NCI-H2081 treated with DMSO at 0.1 percent for 48 hours (cell line): ENCODE measurements around the gene KIF26A.

Source experiments
- DNase-seq: peaks from one replicate; lab custom pipeline; 2025; lab: John Stamatoyannopoulos, UW

KIF26A gene

GRCh38 chr14:104138098-104138717, at the start of gene KIF26A:
TSS of gene KIF26A (plus strand) at chr14:104138587. CDS start at chr14:104138723, 136 bp downstream.
- DNase-seq = no peak

DNA sequence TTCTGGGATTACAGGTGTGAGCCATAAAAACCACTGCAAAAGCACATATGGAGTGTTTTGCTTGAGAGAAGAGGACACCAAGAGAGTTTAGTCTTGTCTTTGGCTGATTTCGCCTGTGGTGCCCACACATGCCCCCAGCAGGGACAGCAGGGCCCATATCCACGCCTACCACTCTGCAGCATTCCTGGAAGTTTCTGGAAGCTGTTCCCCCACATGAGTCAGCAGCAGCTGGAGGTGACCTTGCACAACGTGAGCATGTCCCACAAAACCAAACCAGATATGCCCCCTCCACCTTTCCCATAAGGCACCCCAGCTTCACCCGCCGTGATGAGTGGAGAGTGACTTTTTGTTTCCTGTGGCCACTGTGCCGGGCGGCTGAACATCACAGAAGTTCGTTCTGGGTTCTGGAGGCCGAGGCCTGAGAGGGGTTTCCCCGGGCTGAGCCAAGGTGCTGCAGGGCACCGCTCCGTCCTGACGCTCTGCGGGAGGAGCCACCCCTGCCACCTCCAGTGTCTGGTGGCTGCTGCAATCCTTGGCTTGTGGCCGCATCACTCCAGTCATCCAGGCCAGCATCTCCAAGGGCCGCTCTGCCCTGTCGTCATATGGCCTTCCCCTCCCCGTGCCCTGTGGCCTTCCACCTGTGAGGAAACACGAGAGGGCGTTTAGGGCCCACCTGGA, 48.2 kb upstream of the KIF26A start:
- DNase-seq = no peak

DNA sequence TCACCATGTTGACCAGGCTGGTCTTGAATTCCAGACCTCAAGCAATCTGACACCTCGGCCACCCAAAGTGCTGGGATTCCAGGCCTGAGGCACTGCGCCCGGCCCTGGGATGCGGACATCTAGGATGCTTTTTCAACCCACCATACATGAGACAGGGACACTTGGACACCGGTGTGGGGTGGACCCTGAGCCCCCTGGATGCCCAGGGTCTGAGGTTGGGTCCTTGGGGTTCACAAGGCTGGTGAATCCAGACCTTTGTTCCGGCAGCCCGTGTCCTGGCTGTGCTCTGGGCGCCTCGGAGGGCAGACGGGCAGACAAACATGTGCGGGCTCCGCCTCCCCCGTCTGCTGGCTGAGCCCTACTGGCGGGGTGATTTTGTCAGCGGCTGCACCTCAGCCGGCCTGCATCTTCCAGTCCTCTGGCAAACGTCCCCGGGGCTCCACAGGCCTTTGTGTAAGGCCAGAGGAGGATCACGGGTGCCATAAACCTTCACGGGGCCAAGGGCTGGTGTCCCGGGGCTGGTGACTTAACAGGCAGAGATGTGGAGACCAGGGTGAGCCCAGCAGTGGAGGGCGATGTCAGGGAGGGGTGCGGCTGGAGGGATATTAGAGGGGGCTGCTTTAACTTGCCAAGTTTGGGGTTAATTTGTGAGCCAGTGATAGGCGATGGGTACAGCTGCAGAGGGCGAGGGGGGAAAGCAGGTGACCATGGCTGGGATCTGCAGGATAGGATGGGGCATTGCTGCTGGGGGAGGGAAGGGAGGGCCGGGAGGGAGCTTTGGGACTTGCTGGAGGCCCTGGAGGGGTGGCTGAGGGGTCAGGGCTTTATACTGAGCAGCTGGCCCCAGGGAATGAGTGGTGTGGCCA, 47.1 kb upstream of the KIF26A start:
- DNase-seq = no peak

DNA sequence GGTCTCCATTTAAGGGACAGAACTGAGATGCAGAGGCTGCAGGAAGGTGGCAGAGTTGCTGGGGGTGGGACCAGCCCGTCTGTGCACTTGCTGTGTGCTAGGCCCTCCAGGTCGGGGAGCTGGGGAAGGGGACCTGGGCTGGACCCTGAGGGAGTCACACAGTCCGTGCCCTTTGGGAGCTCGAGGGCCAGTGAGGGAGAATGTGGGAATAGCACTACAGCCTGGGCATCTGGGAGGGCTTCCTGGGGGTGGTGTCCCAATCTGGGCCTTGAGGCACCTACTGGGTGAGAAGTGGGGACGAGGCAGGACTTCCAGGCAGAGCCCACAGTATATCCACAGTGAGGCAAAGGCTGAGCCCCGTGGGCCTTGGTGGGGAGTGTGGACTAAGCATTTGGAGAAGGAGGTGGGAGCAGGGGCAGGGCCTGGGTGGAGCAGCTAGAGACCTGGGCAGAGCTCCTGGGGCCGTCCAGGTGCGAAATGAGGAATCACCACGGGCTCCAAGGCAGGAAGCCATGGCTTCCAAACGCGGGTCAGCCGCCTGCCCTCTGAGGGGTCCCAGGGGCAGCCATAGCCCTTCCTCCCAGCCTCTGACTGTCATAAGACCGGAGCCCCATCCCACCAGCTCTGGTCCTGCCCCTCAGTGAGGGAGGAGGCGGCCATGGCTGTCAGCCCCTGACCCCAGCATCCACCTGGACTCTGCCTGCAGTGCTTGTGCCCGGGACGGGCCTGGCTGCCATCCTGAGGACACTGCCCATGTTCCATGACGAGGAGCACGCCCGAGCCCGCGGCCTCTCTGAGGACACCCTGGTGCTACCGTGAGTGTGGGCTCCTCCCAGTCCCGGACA, 46.2 kb upstream of the KIF26A start:
- no peak for DNase-seq

- DNase-seq = no peak
These were observed 45.4 kb upstream of the KIF26A start for GRCh38 chr14:104092931-104093365.

DNA sequence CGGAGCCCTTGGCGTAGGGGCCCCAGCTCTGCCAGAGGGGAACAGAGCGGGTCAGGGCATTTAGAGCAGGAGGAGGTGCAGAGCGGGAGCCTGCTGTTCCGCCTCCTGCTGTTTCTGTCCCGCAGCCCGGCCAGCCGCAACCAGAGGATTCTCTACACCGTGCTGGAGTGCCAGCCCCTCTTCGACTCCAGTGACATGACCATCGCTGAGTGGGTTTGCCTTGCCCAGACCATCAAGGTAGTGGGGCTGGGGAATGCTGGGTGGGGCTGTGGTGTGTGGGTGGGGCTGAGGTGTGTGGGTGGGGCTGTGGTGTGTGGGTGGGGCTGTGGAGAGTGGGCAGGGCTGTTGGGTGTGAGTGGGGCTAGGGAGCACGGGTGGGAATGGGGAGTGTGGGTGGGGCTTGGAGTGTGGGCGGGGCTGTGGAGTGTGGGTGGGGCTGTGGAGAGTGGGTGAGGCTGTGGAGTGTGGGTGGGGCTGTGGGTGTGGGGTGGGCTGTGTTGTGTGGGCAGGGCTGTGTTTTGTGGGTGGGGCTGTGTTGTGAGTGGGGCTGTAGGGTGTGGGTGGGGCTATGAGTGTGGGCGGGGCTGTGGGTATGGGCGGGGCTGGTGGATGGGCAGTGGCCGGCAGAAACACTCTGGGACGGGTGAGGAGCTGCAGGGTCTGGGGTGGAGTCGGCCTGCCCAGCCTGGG, 44.9 kb upstream of the KIF26A start:
- no peak for DNase-seq

DNA sequence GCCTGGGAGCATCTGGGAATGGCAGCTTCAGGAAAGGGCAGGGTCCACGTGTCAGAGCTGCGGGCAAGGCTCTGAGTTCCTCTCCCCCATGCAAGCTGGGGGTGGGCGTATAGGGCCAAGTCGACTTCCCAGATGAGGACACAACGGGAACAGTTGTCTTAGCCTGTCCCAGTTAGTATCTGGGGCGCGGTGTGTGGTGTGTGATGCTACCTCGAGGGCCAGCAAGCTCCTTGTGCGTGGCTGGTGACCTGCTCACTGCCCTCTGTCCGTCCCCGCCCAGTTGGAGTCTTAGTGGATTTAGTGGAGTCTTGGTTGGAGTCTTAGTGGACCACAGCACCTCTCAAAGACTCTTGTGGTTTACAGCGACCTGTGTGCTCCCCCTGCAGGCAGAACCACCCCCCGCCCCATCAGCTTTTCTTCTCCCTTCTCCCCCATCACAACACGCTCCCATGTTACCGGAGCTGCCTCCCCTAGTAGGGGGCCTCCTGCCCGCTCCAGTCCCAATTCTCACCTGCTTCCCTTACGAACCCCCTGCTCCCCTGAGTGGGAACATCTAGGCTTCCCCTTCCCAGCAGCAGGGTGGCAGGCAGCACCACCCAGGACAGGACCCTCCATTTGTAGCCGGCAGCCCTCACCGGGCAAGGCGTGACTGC, 44.2 kb upstream of the KIF26A start:
- no peak for DNase-seq

DNA sequence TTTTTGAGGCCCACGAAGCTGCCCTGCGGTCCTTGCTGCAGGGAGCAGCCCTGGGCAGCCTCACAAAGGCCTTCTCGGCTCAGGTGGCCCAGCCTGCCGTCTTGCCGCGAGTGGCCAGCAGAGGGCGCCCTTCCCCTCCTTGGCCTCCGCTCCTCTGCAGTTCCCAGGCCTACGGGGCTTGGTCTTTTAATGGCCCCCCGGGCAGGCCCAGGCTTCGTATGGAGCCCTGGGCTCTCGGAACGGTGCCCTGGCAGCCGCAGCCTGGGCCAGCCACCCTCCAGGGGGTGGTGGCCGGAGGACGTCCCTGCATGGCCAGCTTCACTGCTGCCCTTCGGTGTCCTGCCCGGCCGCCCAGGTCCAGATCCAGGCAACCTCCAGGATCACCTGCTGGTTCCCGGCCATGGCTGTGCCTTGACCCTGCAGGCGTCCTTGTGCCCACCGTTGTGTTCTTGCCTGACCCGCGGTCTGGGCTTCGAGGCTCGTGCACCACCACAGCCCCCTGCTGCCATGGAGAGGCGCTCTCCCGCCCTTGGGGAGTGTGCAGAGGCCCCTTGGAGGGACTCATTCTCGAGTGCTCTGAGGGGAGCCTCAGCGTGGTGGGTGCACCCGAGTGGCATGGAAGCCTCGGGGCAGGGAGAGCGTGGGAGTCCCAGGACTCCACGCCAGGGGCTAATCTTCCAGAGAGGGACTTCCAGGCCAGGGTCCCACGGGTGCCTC, 43.5 kb upstream of the KIF26A start:
- no peak for DNase-seq

DNA sequence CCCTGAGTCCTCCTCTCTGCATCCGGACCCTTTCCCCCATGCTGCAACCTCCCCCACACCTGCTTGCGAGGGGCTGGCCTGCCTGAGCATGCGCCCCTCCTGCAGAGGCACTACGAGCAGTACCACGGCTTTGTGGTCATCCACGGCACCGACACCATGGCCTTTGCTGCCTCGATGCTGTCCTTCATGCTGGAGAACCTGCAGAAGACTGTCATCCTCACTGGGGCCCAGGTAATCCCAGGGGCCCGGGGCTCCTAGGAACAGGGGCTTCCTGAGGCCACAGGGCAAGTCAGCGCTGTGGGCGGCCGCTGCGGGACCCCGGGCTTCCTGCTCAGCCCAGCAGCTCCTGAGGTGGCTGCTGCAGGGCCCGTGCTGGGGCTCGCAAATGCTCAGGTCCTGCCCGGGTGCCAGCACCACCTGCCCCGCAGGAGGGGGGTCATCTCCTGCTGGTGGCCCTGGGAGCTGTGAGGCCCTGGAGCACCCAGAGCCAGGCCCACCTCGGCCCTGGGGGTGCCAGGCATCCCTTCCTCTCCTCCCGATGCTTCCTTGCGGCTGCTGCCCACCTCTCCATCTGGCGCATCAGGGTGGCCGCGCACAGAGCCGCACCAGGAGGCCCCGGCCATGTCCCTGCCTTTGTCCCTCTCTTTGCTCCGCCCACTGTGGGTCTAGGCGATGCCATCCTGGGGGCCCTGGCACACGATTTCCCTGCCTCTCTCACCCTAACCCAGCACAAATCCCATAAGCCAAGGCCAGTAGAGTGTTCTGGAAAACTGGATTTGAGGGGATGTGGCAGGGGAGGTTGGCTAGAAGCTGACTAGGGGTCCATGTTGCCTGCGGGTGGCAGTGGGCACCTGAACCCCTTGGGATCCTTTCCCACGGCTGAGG, 42.7 kb upstream of the KIF26A start:
- DNase-seq = no peak

DNA sequence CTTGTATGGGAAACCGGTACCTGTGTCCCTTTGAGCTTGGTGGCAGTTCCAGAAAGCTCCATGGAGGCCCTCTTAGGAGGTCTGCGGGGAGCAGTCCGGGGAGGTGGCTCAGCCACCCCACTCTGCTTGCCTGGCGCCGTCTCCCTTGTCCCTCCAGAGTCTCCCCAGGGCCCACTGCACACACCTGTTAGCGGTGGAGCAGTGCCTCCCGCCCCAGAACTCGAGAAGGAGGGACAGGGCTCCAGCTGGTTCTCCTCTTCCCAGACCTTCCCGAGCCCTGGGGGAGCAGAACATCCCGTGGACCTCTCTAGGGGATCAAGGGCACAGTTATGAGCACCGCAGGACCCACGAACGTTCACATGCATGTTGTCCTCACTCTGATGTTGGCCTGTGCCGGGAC, 42.1 kb upstream of the KIF26A start:
- no peak for DNase-seq

DNA sequence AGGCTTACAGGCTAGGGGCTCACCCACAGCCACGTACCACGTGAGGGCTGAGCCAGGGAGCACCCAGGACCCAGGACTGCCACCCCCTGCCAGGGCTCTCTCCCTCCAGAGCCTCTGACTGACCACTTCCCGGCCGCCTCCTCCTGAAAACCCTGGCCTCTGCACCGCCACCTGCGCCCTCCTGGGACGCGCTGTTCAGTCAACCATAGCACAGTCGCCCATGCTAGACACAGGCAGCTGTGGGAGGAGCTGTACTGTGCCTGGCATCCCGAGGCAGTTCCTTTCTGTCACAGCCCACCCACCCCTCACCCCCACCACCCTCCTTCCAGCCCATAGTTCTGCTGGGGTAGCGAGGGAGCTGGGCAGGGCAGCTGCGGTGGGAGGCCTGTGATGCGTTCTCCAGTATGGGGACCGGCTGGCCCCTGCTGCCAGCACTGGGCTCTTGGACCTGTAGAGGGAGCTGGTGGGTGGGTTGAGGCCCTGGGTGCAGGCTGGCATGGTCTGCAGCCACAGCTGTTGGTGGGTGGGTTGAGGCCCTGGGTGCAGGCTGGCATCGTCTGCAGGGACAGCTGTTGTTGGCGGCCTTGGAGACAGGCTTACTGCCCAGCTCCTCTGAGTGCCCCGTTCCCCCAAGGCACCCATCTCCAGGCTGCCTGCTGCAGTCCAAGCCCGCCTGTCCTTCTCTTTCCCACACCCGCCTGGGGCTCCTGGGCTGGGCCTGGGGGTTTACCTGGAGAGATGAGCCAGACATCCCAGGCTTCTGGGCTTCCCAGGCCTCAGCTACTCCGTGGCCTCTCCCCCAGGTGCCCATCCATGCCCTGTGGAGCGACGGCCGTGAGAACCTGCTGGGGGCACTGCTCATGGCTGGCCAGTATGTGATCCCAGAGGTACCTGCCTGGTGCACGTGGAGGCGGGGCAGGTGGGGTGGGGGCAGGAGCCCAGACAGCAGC, 41.4 kb upstream of the KIF26A start:
- no peak for DNase-seq

GRCh38 chr14:104098272-104099095, 39.9 kb upstream of the KIF26A start:
- no peak for DNase-seq

DNA sequence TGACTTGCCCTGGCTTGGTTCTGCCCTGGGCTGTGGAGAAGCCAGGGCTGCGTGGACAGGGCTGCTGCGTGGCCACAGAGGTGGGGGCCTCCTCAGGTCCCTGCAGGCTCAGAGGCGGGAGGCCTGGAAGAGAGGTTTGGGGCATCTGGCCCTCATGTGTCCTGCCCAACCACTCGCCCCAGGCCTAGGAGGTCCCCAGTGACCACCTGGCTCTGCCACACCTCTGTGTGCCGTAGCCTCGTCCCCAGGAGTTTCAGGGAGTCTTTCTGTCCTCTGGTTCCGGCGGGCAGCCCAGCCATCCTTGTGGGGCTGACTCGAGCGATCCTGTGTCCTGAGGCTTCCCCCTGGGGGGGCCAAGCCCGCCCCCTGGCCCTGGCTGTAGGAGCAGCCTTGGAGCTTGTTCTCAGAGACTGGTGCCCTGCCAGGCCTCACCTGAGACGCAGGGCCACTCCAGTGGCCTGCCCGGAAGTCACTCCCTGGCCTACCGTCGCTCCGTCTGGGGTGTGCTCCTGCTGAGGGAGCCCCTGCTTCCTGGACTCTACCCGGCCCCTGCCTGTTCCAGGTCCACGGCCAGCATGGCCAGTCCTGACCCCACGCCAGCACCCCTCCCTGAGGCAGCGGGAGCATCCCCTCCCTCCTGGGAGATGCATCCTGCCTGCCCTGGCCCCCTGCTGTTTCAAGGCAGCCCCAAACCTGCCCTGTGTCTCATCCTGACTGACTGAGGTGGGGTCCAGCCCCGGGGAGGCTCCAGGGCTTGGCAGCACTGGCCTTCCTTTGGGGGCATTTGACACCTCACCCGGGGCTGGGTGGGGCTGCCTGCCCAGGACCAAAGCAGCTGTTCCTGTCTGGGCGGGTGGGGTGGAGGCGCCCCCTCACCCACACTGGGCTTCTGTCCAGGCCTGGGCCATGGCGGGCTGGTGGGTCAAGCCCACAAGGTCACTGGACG, 39.0 kb upstream of the KIF26A start:
- DNase-seq = no peak

DNA sequence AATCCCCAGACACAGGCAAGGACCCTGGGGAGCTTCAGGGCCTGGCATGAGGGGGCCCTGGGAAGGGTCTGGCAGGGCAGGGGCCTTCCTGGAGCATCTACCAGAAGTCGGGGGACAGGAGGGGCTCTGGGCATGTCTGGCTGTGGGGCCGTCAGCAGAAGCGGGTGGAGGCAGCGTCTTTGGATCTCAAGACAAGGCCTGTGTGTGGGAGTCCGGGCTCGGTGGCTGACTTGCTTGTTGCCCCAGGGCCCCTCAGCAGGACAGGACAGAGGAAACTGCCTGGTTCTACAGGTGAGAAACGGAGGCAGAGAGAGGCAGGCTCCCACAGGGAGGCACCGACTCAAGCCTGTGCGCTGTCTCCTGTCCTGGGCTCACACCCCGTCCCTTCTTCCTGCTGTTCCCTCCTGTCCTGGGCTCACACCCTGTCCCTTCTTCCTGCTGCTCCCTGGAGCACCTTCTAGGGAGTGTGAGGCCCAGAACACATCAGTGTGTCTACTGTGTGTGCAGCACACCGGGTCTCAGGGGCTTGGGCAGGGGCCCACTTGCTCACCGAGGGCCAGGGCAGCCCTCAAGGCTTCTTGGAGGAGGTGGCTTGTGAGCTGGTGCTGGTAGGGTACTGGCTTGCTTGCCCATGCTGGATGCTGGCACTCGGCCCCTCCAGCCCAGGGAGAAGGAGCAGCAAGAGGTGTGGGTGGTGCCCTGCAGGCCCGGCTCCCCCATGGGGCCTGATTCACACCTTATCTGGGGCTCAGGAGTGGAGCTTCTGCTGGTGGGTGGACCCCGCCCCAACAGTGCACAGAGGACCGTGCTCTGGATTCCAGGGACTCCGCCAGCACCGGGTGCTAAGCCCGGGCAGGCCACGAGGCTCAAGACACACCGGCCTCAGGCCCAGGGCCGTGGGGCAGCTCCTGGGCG, 38.0 kb upstream of the KIF26A start:
- DNase-seq = no peak

- DNase-seq = no peak
These were observed 37.2 kb upstream of the KIF26A start for GRCh38 chr14:104101086-104101621.
